ENCODE data around the gene OR2A5.

GRCh38 chr7:144028547-144028946, 20.2 kb upstream of the OR2A5 start:
- TF ChIP-seq CTCF (conservative IDR thresholded peaks at IDR 0.05; ENCODE audit: low read length) (no peak), EZH2phosphoT487 (IDR thresholded peaks at IDR 0.05; ENCODE audit: borderline replicate concordance) (no peak)

Data from Loucy (cell line).